ENCODE data around the gene ABCB9. TPM values are rescaled to one million over a fixed set of nuclear protein-coding genes. Genes with fewer than 3 reads are reported as not detected.
A peak's percentile ranks its signal among the peaks of the same experiment; 100 is the strongest.
"Not testable (repeated sequence)": the region's sequence is repeated elsewhere in the genome, so short reads cannot be mapped to it uniquely, and the experiment has no call there.

The ABCB9 gene
- total RNA-seq, 1 donor from 2014 or later: 9.6 TPM

GRCh38 chr12:122894193-122895121 lies 71.8 kb downstream of the ABCB9 start:
- Mint-ChIP-seq H3K4me3 (peak overlapping the region; percentile 96), H3K9me3 (no peaks in the 10 kb centered on the region), H3K27ac (peak overlapping the region; percentile 99), H3K36me3 (peaks cover 4% of the 10 kb centered on the region), H3K4me1 (ENCODE audit: unreplicated experiment) (peaks cover 36% of the 10 kb centered on the region), H3K27me3 (peaks cover 6% of the 10 kb centered on the region)
- no peak for TF ChIP-seq CTCF (conservative IDR thresholded peaks at IDR 0.05)
- DNase-seq (ENCODE audit: extremely low spot score, unreplicated experiment): no peak

GRCh38 chr12:122893208-122894153 lies 72.8 kb downstream of the ABCB9 start:
- Mint-ChIP-seq H3K27me3 (peaks cover 6% of the 10 kb centered on the region), H3K9me3 (no peaks in the 10 kb centered on the region), H3K36me3 (peaks cover 4% of the 10 kb centered on the region), H3K4me1 (ENCODE audit: unreplicated experiment) (peaks cover 42% of the 10 kb centered on the region), H3K4me3 (peak overlapping the region; percentile 96), H3K27ac (peak overlapping the region; percentile 99)
- no peak for DNase-seq (ENCODE audit: extremely low spot score, unreplicated experiment)
- no peak for TF ChIP-seq CTCF (conservative IDR thresholded peaks at IDR 0.05)

- H3K27me3 Mint-ChIP-seq; H3K36me3 Mint-ChIP-seq; H3K9me3 Mint-ChIP-seq; DNase-seq (ENCODE audit: extremely low spot score, unreplicated experiment): not testable (repeated sequence)
- peak overlapping the region; percentile 99 for H3K27ac Mint-ChIP-seq
- peaks cover 50% of the 10 kb centered on the region for H3K4me1 Mint-ChIP-seq (ENCODE audit: unreplicated experiment)
- H3K4me3 Mint-ChIP-seq: peak overlapping the region; percentile 75
Measured at GRCh38 chr12:122892724-122893123, 73.5 kb downstream of the ABCB9 start.

GRCh38 chr12:122891661-122892525 lies 74.4 kb downstream of the ABCB9 start:
- TF ChIP-seq CTCF (conservative IDR thresholded peaks at IDR 0.05): no peak
- H3K27me3 Mint-ChIP-seq: peaks cover 6% of the 10 kb centered on the region
- peak overlapping the region; percentile 75 for H3K4me3 Mint-ChIP-seq
- DNase-seq (ENCODE audit: extremely low spot score, unreplicated experiment): no peak
- H3K27ac Mint-ChIP-seq: peak overlapping the region; percentile 99
- H3K9me3 Mint-ChIP-seq: no peaks in the 10 kb centered on the region
- peaks cover 58% of the 10 kb centered on the region for H3K4me1 Mint-ChIP-seq (ENCODE audit: unreplicated experiment)
- peaks cover 10% of the 10 kb centered on the region for H3K36me3 Mint-ChIP-seq

GRCh38 chr12:122889761-122890520 lies 76.3 kb downstream of the ABCB9 start:
- no peak for DNase-seq (ENCODE audit: extremely low spot score, unreplicated experiment)
- Mint-ChIP-seq H3K27me3 (no peaks in the 10 kb centered on the region), H3K36me3 (peaks cover 10% of the 10 kb centered on the region), H3K9me3 (no peaks in the 10 kb centered on the region), H3K4me1 (ENCODE audit: unreplicated experiment) (peaks cover 55% of the 10 kb centered on the region), H3K27ac (peak overlapping the region; percentile 29), H3K4me3 (no peak overlapping the region)
- TF ChIP-seq CTCF (conservative IDR thresholded peaks at IDR 0.05): no peak

Measured in type B pancreatic cell (in vitro differentiated cells).